ENCODE results near the gene SPAG16. TPM values are rescaled to one million over a fixed set of nuclear protein-coding genes. Genes with fewer than 3 reads are reported as not detected.

The SPAG16 gene
- total RNA-seq, 1 donor, result 35.2 TPM

GRCh38 chr2:213847316-213847715 lies 563.1 kb downstream of the SPAG16 start:
- H3K4me3 ChIP-seq (ENCODE audit: low read depth, low read length), result no peak overlapping the region
- no peak for DNase-seq (ENCODE audit: low read depth)
- no peak for TF ChIP-seq CTCF (IDR thresholded peaks at IDR 0.05; ENCODE audit: insufficient read depth, low read length)

GRCh38 chr2:213848631-213849030 lies 564.4 kb downstream of the SPAG16 start:
- peak; percentile 66 for DNase-seq (ENCODE audit: low read depth)

GRCh38 chr2:213861638-213862037 lies 577.4 kb downstream of the SPAG16 start:
- H3K4me3 ChIP-seq (ENCODE audit: low read depth, low read length), result no peak overlapping the region
- TF ChIP-seq CTCF (IDR thresholded peaks at IDR 0.05; ENCODE audit: insufficient read depth, low read length), result no peak
- no peak for DNase-seq (ENCODE audit: low read depth)

More at GRCh38 chr2:213848631-213849030, 564.4 kb downstream of the SPAG16 start:
- no peak overlapping the region for H3K4me3 ChIP-seq (ENCODE audit: low read depth, low read length)
- no peak for TF ChIP-seq CTCF (IDR thresholded peaks at IDR 0.05; ENCODE audit: insufficient read depth, low read length)

- no peak overlapping the region for H3K4me3 ChIP-seq (ENCODE audit: low read depth, low read length)
- DNase-seq (ENCODE audit: low read depth), result no peak
- TF ChIP-seq CTCF (IDR thresholded peaks at IDR 0.05; ENCODE audit: insufficient read depth, low read length), result no peak
These were observed 578.3 kb downstream of the SPAG16 start for GRCh38 chr2:213862407-213863076.

GRCh38 chr2:213863541-213863940 lies 579.3 kb downstream of the SPAG16 start:
- DNase-seq (ENCODE audit: low read depth), result no peak
- TF ChIP-seq CTCF (IDR thresholded peaks at IDR 0.05; ENCODE audit: insufficient read depth, low read length), result no peak
- H3K4me3 ChIP-seq (ENCODE audit: low read depth, low read length), result no peak overlapping the region

GRCh38 chr2:213868526-213868925 lies 584.3 kb downstream of the SPAG16 start:
- no peak for TF ChIP-seq CTCF (IDR thresholded peaks at IDR 0.05; ENCODE audit: insufficient read depth, low read length)
- no peak for DNase-seq (ENCODE audit: low read depth)
- no peak overlapping the region for H3K4me3 ChIP-seq (ENCODE audit: low read depth, low read length)

- no peak overlapping the region for H3K4me3 ChIP-seq (ENCODE audit: low read depth, low read length)
- no peak for TF ChIP-seq CTCF (IDR thresholded peaks at IDR 0.05; ENCODE audit: insufficient read depth, low read length)
- no peak for DNase-seq (ENCODE audit: low read depth)
These were observed 601.2 kb downstream of the SPAG16 start for GRCh38 chr2:213885485-213885884.
